NCI-H524 (cell line): ENCODE results near the gene BCAR3.
"Not testable (repeated sequence)": the region's sequence is repeated elsewhere in the genome, so short reads cannot be mapped to it uniquely, and the experiment has no call there.

ENCODE experiments used
- DNase-seq, 2 experiments: peaks; one replicate each; lab custom pipeline; 2025; lab: John Stamatoyannopoulos, UW

The BCAR3 gene

GRCh38 chr1:93689521-93690223 is 8.0 kb upstream of the BCAR3 start:
- no peak for DNase-seq

GRCh38 chr1:93687542-93687941 is 5.9 kb upstream of the BCAR3 start:
- no peak for DNase-seq

DNA sequence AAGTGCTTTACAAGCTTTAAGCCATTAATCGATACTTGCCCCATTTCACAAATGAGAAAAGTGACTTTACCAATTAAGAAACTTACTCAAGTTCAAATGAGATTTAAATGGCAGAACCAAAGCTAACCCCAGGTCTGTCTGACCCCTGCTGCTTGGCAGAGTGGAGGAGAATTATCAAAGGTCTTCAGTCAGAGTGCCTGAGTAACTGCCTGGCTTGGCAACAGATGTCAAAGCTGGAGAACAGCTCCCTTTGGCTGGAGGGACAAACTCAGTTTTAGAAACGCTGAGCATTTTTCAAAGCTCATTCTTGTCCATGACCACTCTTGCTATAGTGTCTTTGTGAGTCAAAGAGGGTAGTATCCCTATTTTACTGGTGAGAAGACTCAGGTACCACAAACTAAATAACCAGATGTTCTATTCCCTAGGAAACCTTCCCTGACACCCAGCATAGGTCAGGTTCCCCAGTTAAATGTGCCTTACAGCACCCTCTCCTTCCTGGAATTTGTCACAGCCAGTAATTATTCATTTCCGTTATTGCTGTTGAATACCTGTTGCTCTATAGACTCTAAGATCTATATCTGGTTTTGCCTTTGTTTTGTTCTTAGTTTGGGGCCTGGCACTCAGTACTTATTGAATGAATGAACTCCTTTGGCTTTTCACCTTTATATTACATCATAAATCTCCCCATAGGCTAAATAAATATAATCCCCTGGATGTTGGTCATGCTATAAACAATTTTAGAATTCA is 5.0 kb upstream of the BCAR3 start:
- DNase-seq: no peak

GRCh38 chr1:93685918-93686317 is 4.3 kb upstream of the BCAR3 start:
- DNase-seq: no peak

DNA sequence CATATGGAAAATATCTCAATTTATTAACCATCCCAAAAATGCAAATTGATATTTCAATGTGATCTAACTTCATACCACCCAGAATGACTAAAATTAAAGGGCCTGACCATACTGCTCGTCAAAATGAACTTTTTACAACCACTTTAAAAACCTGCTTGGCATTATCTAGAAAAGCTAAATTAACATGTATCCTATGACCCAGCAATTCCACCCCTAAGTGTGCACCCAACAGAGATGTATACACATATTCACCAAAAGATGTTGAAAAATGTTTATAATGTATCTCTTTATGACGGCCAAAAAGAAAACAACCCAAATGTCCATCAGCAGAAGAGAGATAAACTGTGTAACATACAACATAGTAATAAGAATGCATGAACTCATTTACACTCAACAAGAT is 1.6 kb upstream of the BCAR3 start:
- DNase-seq: no peak

DNA sequence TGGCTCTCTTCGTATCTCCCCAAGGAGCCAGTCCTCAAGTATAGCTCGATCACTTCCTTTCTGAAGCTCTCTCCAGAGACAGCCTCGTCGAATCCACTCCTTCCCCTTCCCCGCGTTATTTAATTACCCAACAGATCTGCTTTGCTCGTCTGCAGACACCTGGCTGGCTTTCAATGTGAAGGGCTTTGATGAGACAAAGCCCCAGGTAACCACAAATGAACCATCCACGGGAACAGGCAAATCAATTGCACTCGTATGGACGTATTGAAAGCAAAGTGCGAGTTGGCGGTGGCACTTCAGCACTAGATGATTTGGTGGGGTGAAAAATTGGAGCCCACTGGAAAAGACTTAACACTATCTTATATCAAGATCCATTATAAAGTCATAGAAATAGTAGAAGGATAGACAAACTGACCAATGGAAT is 364 bp upstream of the BCAR3 start:
- no peak for DNase-seq

- DNase-seq: peak; percentile 66 to 82
These were observed 1.1 kb downstream of the BCAR3 start for GRCh38 chr1:93680420-93681100.

GRCh38 chr1:93680076-93680419 is 1.6 kb downstream of the BCAR3 start:
- DNase-seq: no peak

DNA sequence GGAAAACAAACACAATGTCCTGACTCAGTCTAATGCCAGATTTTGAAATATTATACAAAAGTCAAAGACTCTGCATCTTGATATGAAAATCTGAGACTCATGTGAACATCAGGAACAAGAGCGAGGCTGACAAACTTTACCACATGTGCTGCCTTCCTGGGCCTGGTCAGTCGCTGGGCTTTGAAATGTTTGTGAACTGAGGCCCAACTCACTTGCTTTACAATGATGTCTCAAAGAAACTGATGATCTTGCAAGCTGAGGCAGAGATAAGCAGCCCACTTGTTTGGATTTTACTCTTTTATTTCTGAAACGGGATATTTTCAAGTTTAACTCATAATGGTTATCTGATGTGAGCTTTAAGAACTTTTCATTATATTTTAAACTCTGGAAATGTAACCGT is 2.1 kb downstream of the BCAR3 start:
- DNase-seq: no peak

- no peak for DNase-seq
These were observed 2.6 kb downstream of the BCAR3 start for GRCh38 chr1:93678946-93679480.

DNA sequence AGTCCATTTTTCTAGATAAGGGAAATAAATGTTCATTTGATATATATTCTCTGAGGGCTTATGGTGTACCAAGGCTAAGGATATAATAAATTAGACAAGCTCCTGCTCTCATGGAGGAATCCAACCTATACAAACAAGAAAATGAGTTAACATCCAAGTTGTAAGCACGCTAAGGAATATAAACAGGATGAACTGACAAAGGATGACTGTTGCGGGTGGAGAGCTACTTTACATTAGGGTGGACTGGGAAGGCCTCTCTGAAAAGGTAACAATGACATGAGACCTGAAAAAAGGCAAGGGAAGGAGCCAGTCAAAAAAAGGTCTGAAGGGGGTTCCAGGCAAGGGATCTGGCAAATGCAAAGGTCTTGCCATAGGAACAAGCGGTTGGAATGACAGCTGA is 3.1 kb downstream of the BCAR3 start:
- DNase-seq: no peak

GRCh38 chr1:93677729-93678128 is 3.9 kb downstream of the BCAR3 start:
- DNase-seq: peak in 1 of 2 experiments; percentile 3

DNA sequence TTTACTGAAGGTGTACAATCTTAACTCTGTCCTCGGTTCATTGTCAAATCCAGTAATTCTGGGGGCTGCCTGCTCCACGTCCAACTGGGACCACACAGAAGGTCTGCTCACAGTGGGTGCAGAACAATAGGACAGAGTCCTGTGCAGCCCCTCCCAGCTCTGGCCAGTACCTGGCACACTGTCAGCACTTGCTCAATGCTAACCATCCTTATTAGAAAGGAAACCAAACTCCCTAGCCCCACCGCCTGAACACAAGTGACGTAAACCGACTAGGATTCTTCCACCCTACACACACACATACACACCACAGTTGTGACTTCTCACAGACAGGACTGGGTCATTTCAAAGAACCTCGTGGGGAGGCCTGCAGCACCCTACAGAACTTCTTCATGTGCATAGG is 5.2 kb downstream of the BCAR3 start:
- no peak for DNase-seq

DNA sequence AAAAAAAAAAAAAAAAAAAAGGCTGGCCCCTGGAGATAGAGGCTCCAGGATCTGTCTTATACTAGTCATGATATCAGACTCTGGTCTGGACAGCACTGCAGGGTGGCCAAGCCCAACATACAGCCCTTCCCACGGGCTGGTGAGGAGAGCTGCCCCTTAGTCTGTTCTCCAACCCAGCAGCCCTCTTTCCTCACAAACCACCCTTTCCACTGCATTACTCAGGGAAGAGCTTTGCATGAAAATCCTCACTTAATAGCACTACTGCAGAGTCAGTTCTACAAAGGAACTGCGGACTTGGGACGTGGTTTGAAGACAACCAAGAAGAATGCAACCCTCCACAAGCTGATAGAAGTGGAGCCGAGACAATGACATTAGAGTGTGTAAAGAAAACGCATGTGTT is 5.7 kb downstream of the BCAR3 start:
- no peak for DNase-seq

GRCh38 chr1:93675271-93675670 is 6.4 kb downstream of the BCAR3 start:
- DNase-seq: no peak

- DNase-seq: not testable (repeated sequence)
These were observed 7.6 kb downstream of the BCAR3 start for GRCh38 chr1:93674071-93674470.

GRCh38 chr1:93673163-93673829 is 8.3 kb downstream of the BCAR3 start:
- no peak for DNase-seq

DNA sequence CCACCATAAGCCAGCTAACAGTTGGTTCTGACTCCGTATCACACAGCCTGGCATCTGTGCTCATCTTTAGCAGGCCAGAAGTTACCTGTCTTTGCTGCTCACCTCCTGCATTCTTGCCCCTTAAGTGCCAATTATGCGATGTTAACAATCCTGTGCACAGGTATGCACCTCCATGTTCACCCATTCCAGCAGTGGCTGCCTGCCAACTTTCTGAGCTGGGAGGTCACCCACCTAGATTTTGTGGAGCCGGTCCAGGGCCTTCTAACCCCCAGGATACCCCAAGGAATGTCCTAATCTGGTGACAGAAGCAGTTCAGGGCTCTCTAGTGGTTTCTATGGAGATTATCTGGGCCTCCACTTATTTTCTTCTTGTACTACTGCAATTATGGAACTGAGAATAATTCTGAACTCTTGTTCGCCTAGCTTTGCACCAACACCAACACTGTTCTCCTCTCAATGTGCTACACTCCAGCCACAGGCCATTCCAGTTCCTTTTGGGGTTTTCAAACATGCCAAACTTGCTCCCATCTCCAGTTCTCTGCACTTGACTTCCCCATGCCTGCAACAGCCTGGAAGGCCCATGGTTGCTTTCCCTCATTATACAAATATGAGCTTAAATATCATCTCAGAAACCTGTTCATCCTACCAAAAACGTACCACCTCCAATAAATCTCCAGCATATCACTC is 9.0 kb downstream of the BCAR3 start:
- no peak for DNase-seq

DNA sequence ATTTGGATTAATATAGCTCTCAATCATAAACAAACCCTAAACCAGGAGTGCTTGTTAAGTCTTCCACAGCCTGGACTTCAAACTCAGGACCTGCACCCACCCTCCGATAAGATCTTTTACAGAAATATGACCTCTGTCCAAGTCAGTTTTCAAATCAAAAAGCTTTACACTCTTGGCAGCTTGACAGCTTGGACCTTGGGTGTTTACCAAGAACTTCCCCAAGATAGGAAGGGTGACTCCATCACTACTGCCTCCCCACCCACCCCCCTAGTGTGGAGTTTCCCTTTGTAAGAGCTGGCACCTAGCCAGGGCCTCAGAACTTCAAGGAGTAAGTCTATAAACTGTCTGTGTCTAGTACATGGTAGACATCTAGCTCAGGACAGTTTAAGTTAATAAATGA is 9.6 kb downstream of the BCAR3 start:
- DNase-seq: no peak

GRCh38 chr1:93671099-93671621 is 10.5 kb downstream of the BCAR3 start:
- DNase-seq: no peak

DNA sequence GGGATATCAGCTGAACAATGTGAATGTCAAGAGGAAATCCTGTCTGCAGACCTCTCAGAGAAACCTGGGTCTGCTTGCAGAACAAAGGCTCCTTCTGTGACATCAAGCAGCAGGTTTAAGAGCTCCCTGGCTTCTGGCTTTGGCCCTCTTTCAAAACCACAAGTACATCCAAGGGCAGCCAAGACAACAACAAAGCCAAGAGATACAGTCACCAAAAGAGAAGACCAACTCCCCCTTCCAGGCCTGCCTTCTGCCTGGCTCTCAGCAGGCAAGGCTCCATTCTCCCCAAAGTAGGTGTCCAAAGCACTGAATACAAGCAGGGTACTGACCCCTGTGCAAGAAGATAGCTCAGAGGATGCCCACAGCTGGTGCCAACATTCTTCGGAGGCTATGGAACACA is 11.5 kb downstream of the BCAR3 start:
- no peak for DNase-seq

DNA sequence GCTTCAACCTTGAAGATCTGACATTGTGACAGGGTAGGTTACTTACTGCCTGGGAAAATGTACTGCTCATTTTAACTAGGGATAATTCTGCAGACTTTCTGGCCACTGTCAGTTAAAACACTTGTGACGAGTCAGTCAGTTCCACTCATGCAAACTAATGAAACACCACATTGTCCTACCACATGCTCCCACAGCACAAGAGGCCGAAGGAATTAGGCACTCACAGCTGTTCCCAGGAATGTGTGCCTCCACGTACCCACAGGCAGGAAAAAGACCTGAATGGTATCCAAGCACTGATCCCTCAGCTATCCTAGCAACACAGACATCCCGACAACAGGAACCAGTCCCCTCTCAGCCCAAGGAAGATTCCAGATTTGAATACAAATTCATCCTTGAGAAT is 12.3 kb downstream of the BCAR3 start:
- no peak for DNase-seq
